ENCODE data around the gene ALG14. TPM values are rescaled to one million over a fixed set of nuclear protein-coding genes. Genes with fewer than 3 reads are reported as not detected.

ALG14 gene
- total RNA-seq, 1 experiment from 2014 or later, result 13.0 TPM

GRCh38 chr1:94970783-94971182 is 102.0 kb downstream of the ALG14 start:
- Mint-ChIP-seq H3K9me3 (ENCODE audit: unreplicated experiment) (no peaks in the 10 kb centered on the region), H3K4me1 (ENCODE audit: insufficient read depth, unreplicated experiment) (peaks cover 15% of the 10 kb centered on the region), H3K4me3 (ENCODE audit: unreplicated experiment) (no peak overlapping the region), H3K27ac (ENCODE audit: low read depth, unreplicated experiment) (no peak overlapping the region), H3K27me3 (ENCODE audit: insufficient read depth, unreplicated experiment) (no peaks in the 10 kb centered on the region), H3K36me3 (ENCODE audit: insufficient read depth, unreplicated experiment) (no peaks in the 10 kb centered on the region)
- intact Hi-C loops (cut with micrococcal nuclease), result loop anchor here (10.0 kb wide), 1 partner anchor 46 kb away; the partner anchor contains the start of gene CNN3
- POLR2A ChIA-PET, result no interaction called here
- no peak for DNase-seq (ENCODE audit: unreplicated experiment)
- CTCF ChIA-PET, result no interaction called here
- BruUV-seq (replicated peaks), result no TSS peak
- no peak for TF ChIP-seq CTCF (IDR thresholded peaks at IDR 0.05; ENCODE audit: unreplicated experiment)

GRCh38 chr1:94969137-94969536 is 103.6 kb downstream of the ALG14 start:
- TF ChIP-seq CTCF (IDR thresholded peaks at IDR 0.05; ENCODE audit: unreplicated experiment), result no peak
- ChIA-PET CTCF (interaction anchor here (0.5 to 0.9 kb wide), 3 partner anchors 72 to 81 kb away, joined by 3 read pairs; no protein-coding TSS in a partner anchor), POLR2A (no interaction called here)
- intact Hi-C loops (cut with micrococcal nuclease), result no loop called here
- Mint-ChIP-seq H3K4me1 (ENCODE audit: insufficient read depth, unreplicated experiment) (peaks cover 15% of the 10 kb centered on the region), H3K27me3 (ENCODE audit: insufficient read depth, unreplicated experiment) (no peaks in the 10 kb centered on the region), H3K27ac (ENCODE audit: low read depth, unreplicated experiment) (no peak overlapping the region), H3K36me3 (ENCODE audit: insufficient read depth, unreplicated experiment) (no peaks in the 10 kb centered on the region), H3K9me3 (ENCODE audit: unreplicated experiment) (no peaks in the 10 kb centered on the region), H3K4me3 (ENCODE audit: unreplicated experiment) (no peak overlapping the region)
- DNase-seq (ENCODE audit: unreplicated experiment), result no peak
- no TSS peak for BruUV-seq (replicated peaks)

GRCh38 chr1:94966033-94966432 is 106.7 kb downstream of the ALG14 start:
- POLR2A ChIA-PET, result interaction anchor here (0.6 to 0.7 kb wide), 2 partner anchors 14 to 63 kb away, joined by 3 read pairs; no protein-coding TSS in a partner anchor
- peaks cover 10% of the 10 kb centered on the region for H3K4me1 Mint-ChIP-seq (ENCODE audit: insufficient read depth, unreplicated experiment)
- intact Hi-C loops (cut with micrococcal nuclease), result no loop called here

GRCh38 chr1:94963864-94964263 is 108.9 kb downstream of the ALG14 start:
- no peaks in the 10 kb centered on the region for H3K36me3 Mint-ChIP-seq (ENCODE audit: insufficient read depth, unreplicated experiment)
- no peaks in the 10 kb centered on the region for H3K9me3 Mint-ChIP-seq (ENCODE audit: unreplicated experiment)
- ChIA-PET POLR2A (interaction anchor here (0.6 kb wide), 1 partner anchor 77 kb away, joined by 3 read pairs; no protein-coding TSS in a partner anchor), CTCF (no interaction called here)
- no TSS peak for BruUV-seq (replicated peaks)
- H3K4me3 Mint-ChIP-seq (ENCODE audit: unreplicated experiment), result no peak overlapping the region
- TF ChIP-seq CTCF (IDR thresholded peaks at IDR 0.05; ENCODE audit: unreplicated experiment), result no peak
- intact Hi-C loops (cut with micrococcal nuclease), result no loop called here
- H3K27ac Mint-ChIP-seq (ENCODE audit: low read depth, unreplicated experiment), result no peak overlapping the region
- no peaks in the 10 kb centered on the region for H3K27me3 Mint-ChIP-seq (ENCODE audit: insufficient read depth, unreplicated experiment)
- DNase-seq (ENCODE audit: unreplicated experiment), result no peak
- peaks cover 4% of the 10 kb centered on the region for H3K4me1 Mint-ChIP-seq (ENCODE audit: insufficient read depth, unreplicated experiment)

More at GRCh38 chr1:94966033-94966432, 106.7 kb downstream of the ALG14 start:
- no TSS peak for BruUV-seq (replicated peaks)
- Mint-ChIP-seq H3K4me3 (ENCODE audit: unreplicated experiment) (no peak overlapping the region), H3K36me3 (ENCODE audit: insufficient read depth, unreplicated experiment) (no peaks in the 10 kb centered on the region), H3K27ac (ENCODE audit: low read depth, unreplicated experiment) (no peak overlapping the region), H3K27me3 (ENCODE audit: insufficient read depth, unreplicated experiment) (no peaks in the 10 kb centered on the region), H3K9me3 (ENCODE audit: unreplicated experiment) (no peaks in the 10 kb centered on the region)
- no peak for TF ChIP-seq CTCF (IDR thresholded peaks at IDR 0.05; ENCODE audit: unreplicated experiment)
- CTCF ChIA-PET, result interaction anchor here (0.6 kb wide), 2 partner anchors 13 to 156 kb away, joined by 3 read pairs; no protein-coding TSS in a partner anchor
- DNase-seq (ENCODE audit: unreplicated experiment), result no peak
